SHP77 treated with DMSO at 0.1 percent for 48 hours (cell line): Measurements from ENCODE around the gene CNTNAP2.

Experiments
- DNase-seq: peaks from one replicate; lab custom pipeline; 2025; lab: John Stamatoyannopoulos, UW

CNTNAP2 gene

GRCh38 chr7:148105853-148106252 lies 1989.3 kb downstream of the CNTNAP2 start:
- no peak for DNase-seq

GRCh38 chr7:148107443-148108127 lies 1991.0 kb downstream of the CNTNAP2 start:
- no peak for DNase-seq

DNA sequence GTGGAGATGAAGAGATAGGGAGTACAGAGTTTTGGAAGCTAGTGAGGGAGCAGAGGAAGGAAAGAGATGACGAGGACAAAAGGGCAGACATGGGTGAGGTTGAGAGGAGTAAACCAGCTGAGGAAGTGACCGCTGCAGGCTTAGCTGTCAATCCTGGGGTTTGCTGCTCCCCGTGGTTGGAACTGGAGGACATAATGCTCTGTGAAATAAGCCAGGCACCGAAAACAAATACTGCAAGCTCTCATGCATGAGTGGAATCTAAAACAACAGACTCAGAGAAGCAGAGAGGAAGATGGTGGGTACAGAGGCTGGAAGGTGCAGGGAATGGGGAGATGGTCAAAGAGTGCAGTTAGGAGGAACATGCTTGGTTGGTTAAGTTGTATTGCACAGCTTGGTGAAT lies 1991.8 kb downstream of the CNTNAP2 start:
- DNase-seq = no peak

- DNase-seq = no peak
Observed at GRCh38 chr7:148110097-148110868, 1993.7 kb downstream of the CNTNAP2 start.

- no peak for DNase-seq
Observed at GRCh38 chr7:148114804-148115203, 1998.2 kb downstream of the CNTNAP2 start.

- no peak for DNase-seq
Observed at GRCh38 chr7:148115308-148115707, 1998.7 kb downstream of the CNTNAP2 start.

DNA sequence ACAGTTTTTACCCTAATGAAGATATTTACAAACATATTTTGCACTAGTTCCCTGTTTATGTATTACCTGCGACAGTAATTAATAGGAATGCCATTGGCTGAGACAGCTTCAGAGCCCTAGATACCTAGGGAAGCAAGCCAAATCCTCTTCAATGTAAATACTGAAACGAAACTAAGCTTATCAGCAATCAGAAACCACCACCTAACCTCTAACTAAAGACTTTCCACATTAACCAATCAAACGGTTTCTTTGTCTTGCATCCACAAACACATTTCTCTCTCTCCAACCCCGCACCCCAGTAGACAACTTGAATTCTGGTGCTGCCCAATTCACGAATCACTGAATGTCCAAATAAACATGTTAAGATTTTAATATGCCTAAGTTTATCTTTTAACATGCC lies 1999.6 kb downstream of the CNTNAP2 start:
- no peak for DNase-seq

DNA sequence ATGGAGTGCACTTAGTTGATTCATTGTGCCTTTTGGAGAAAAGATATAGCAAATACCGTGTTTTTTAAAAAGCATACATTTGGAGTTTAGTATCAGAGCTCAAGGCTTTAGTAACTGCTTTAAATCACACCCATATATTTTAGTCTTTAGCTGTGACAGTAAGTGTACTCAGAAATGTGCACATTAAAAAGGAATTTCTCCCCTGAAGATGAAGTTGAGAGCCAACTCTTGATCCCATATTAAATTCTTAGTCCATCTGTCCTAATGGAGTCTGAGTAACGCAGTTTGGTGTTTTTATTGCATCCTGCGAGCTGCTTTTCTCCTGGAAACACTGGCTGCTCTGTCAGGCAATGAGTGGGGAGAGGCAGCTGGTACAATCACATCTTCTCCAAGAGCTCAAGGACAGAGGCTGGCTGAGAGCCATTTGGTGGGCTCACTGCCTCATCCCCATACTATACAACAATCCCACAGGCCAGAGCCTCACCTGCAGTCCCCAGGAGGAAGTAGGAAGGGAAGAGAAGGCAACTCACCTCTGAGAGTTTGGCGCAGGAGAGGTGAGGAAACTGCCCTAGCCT lies 2000.3 kb downstream of the CNTNAP2 start:
- DNase-seq = no peak

- no peak for DNase-seq
Observed at GRCh38 chr7:148118371-148118770, 2001.8 kb downstream of the CNTNAP2 start.

DNA sequence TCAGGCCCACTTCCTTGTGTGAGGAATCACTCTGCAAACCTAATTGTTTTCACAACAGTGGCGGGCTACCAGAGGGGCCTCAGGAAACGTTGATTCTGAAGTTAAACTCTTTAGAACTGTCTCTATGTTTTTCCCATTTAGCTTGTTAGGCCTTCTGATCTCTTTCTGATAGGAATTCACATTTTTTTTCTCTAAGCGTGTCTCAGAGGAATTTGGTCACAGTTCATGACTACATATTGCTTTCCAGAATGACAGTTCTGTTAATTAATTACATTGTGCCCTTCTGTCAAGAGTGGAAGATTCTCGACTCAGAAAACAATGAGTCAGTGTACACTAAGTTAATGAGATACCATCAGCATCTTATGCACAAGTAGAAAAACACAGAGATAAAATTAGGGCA lies 2004.8 kb downstream of the CNTNAP2 start:
- no peak for DNase-seq

- DNase-seq = no peak
Observed at GRCh38 chr7:148121847-148122246, 2005.2 kb downstream of the CNTNAP2 start.

GRCh38 chr7:148124477-148124876 lies 2007.9 kb downstream of the CNTNAP2 start:
- no peak for DNase-seq

DNA sequence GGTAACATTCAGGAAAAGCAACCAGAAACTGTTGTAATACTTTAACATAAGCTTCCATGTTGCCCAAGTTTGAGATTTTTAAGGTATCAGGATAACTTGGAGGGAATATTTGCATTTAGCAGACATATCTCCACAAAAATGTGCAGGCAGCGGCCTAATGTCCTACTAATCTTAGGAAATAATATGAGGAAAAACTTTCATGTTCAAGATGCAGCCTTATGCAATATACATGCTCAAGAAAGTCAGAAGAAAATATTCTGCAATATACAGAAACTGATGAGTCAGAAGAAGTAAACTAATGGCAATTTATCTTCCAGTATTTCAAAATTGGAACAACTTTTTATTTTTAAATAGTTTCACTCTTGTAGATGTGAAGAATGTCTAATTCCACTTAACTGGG lies 2010.8 kb downstream of the CNTNAP2 start:
- no peak for DNase-seq

- no peak for DNase-seq
Observed at GRCh38 chr7:148129023-148129422, 2012.4 kb downstream of the CNTNAP2 start.

DNA sequence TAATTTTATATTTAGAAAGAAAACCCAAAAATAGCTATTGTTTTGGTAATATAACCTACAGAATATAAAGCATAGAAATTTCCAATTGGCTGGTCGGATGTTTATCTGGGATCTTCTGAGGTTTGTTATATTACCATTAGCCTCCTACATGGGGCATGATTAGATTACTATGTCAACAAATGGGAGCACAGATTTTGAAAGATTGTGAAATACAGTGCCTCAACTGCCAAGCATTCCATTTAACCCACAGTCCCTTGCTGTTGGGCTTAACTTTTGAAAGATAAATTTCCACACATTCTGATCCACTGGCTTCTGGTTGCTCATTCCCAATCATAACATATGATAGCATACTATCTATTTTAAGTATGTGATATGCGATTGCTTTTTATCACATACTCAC lies 2018.5 kb downstream of the CNTNAP2 start:
- no peak for DNase-seq

GRCh38 chr7:148135997-148136396 lies 2019.4 kb downstream of the CNTNAP2 start:
- DNase-seq = no peak

GRCh38 chr7:148142660-148143248 lies 2026.2 kb downstream of the CNTNAP2 start:
- peak; percentile 15 for DNase-seq

DNA sequence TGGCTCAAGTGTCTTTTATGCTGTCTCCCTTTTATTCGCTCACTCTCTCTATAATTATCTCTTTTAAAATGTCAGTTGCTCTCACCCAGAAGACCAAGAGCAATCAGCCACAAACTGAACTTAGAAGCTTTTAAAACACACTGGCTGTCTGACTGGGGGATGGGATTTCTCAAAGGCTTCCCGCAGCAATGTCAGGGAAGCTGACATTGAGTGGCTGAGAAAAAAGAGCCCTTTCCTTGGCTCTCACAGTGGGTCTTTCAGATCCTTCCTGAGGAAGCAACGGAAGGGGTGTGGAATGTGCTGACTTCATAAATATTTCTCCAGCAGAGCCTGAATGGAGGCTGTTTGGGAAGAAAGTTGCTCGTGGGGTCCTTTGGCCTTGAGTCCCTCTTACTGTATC lies 2028.2 kb downstream of the CNTNAP2 start:
- DNase-seq = no peak

DNA sequence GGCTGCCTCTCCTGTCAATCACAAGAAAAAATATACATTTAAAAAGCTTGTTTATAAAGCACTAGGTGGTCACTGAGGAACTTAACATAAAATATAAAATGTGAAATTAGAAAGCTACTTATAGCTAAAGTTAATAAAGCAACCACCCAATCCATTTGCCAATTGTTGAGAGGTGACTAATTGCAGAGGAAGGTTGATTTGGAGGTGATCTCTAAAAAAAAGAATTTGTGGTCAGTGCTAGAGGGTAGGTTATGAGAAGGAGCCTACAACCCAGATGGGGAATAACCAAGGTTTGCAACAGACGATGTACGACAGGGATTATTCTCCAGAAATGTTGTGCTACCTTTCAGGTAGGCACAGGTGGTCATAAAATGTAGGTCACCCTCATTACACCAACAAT lies 2029.7 kb downstream of the CNTNAP2 start:
- no peak for DNase-seq

DNA sequence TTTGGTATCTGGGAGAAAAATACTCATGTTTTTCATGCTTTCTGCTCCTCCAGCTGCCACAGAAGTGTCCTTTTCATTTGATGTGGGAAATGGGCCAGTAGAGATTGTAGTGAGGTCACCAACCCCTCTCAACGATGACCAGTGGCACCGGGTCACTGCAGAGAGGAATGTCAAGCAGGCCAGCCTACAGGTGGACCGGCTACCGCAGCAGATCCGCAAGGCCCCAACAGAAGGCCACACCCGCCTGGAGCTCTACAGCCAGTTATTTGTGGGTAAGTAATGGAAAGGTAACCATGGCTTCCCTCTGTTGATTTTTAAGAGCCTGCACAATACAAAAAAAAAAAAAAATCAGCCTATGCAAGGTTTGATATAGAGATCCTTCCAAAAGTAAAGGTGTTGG lies 2030.8 kb downstream of the CNTNAP2 start:
- DNase-seq = no peak

DNA sequence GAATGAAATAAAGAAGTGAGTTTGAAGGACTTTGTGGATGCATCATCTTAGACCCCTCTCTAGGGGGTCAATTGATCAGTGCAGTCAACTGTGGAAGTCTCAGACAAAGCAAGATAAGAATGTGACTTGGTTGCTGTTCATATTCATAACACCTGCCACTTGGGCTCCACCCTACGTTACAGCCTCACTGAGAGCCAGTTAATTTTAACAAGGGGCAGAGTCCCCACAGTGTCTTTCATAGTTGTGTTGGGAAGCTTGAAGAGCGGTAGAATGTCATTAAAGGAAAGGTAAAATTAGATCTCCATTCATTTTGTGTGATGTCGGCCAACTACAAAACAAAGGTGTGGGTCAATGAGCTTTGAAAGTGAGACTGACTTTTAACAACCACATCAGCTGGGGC lies 2031.9 kb downstream of the CNTNAP2 start:
- DNase-seq = no peak

GRCh38 chr7:148149730-148150129 lies 2033.1 kb downstream of the CNTNAP2 start:
- no peak for DNase-seq

- no peak for DNase-seq
Observed at GRCh38 chr7:148151778-148152177, 2035.2 kb downstream of the CNTNAP2 start.
